Left lung (tissue), 10 donors: Measurements from ENCODE around the gene EMC1. TPM values are rescaled to one million over a fixed set of nuclear protein-coding genes. Genes with fewer than 3 reads are reported as not detected.

Experiments
- ATAC-seq: fragments of 200-7000 bp; cut with Tn5 transposase; one replicate; pipeline ENCODE4 v1.9.1; 2020; ENCODE audit warnings: moderate library complexity
- DNase-seq, 4 donors: peaks; one replicate each; pipeline ENCODE4 v3.0.0-alpha.2; 2013 to 2020
- H3K27ac ChIP-seq, 2 donors: fragments of 200-600 bp; sonication (generic) in 1 of 2; one replicate each; pipeline versions ENCODE4 v1.5.0 to v1.8.0; 2020 to 2021
- H3K27me3 ChIP-seq, 2 donors: fragments of 200-600 bp; sonication (generic) in 1 of 2; one replicate each; pipeline versions ENCODE4 v1.5.0 to v1.8.0; 2020 to 2021
- H3K36me3 ChIP-seq, 2 donors: fragments of 200-600 bp; sonication (generic) in 1 of 2; one replicate each; pipeline versions ENCODE4 v1.5.0 to v1.8.0; 2020 to 2021
- H3K4me1 ChIP-seq, 2 donors: fragments of 200-600 bp; one replicate each; pipeline ENCODE4 v1.8.0; 2021
- H3K4me3 ChIP-seq, 2 donors: fragments of 200-600 bp; sonication (generic) in 1 of 2; one replicate each; pipeline versions ENCODE4 v1.5.0 to v1.8.0; 2020 to 2021; ENCODE audit warnings: mild to moderate bottlenecking in 1 of 2
- H3K9me3 ChIP-seq, 2 donors: fragments of 200-600 bp; sonication (generic) in 1 of 2; one replicate each; pipeline versions ENCODE4 v1.5.0 to v1.8.0; 2020 to 2021
- CTCF ChIP-seq, 2 donors: fragments of 200-600 bp; sonication (generic) in 1 of 2; IDR thresholded peaks; one replicate each; pipeline versions ENCODE4 v1.5.0 to v1.8.0; 2021; ENCODE audit warnings: antibody characterized with exemption in 2 of 2
- intact Hi-C, 2 donors: fragments of 100-400 bp; cut with DNase I; formaldehyde crosslinking; loops; one replicate each; pipeline versions ENCODE4 v1.11.2 to v1.14.2; 2022
- polyA plus RNA-seq, 6 donors: library from polyadenylated mRNA; unstranded; fragments of 120-200 nt; gene quantifications; one replicate each; pipeline ENCODE4 v1.2.1, GENCODE V29; 2013; ENCODE audit not compliant: insufficient read length in 6 of 6
- total RNA-seq, 2 donors: library from RNA; stranded (reverse); fragmentation: NEBNext Ultra II Directional; extraction: Animal tissue kit (Norgen Biotek cat#: 25700); gene quantifications; one replicate each; pipeline ENCODE4 v1.2.1, GENCODE V29; 2021
- donor health status: DM: no; HTN: yes; CAD: no.
- donor health status: DM: no; HTN: no; CAD: no.

The EMC1 gene
- total and polyA plus RNA-seq, 8 donors: 43.7 to 55.5 (median 52.4) TPM

GRCh38 chr1:19198820-19199219 is 52.5 kb downstream of the EMC1 start:
- Histone ChIP-seq H3K27ac (no peak overlapping the region), H3K36me3 (peaks cover 5 to 80% of the 10 kb centered on the region in 2 donors), H3K4me3 (no peak overlapping the region), H3K9me3 (no peaks in the 10 kb centered on the region), H3K27me3 (no peaks in the 10 kb centered on the region), H3K4me1 (peaks cover 0 to 14% of the 10 kb centered on the region in 2 donors)
- DNase-seq (no peak), ATAC-seq (no peak)
- no peak for TF ChIP-seq CTCF (IDR thresholded peaks at IDR 0.05)
- intact Hi-C loops: no loop called here

DNA sequence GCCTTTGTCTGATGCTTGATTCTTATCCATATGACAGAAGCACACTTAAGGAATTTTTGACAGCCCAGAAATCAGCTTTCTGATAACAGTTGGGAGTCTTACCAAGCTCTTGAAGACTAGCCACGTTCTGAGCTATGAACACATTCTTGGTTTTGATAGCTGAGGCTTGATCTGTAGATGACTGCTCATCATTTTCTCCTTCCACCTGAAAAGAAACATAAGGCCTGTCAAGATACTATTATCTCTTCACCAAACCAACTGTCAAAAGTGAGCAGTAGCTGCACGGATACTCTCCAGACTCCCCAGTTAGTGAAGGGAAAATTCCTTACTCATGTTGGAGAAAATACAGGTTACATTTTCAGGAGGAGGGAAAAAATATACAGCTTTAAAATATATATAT is 53.5 kb downstream of the EMC1 start:
- H3K9me3 ChIP-seq: no peaks in the 10 kb centered on the region
- intact Hi-C loops: no loop called here
- no peak for TF ChIP-seq CTCF (IDR thresholded peaks at IDR 0.05)
- no peaks in the 10 kb centered on the region for H3K27me3 ChIP-seq
- no peak for DNase-seq
- ATAC-seq: no peak
- peaks cover 5 to 90% of the 10 kb centered on the region in 2 donors for H3K36me3 ChIP-seq
- no peak overlapping the region for H3K27ac ChIP-seq
- H3K4me1 ChIP-seq: peaks cover 0 to 4% of the 10 kb centered on the region in 2 donors
- H3K4me3 ChIP-seq: no peak overlapping the region

GRCh38 chr1:19196331-19196730 is 55.0 kb downstream of the EMC1 start:
- ATAC-seq (no peak), DNase-seq (no peak)
- Histone ChIP-seq H3K27ac (no peak overlapping the region), H3K4me1 (no peaks in the 10 kb centered on the region), H3K36me3 (peaks cover 5 to 98% of the 10 kb centered on the region in 2 donors), H3K27me3 (no peaks in the 10 kb centered on the region), H3K9me3 (no peaks in the 10 kb centered on the region), H3K4me3 (no peak overlapping the region)
- intact Hi-C loops: no loop called here
- no peak for TF ChIP-seq CTCF (IDR thresholded peaks at IDR 0.05)

- Histone ChIP-seq H3K4me3 (no peak overlapping the region), H3K9me3 (no peaks in the 10 kb centered on the region)
- TF ChIP-seq CTCF (IDR thresholded peaks at IDR 0.05): no peak
Observed at GRCh38 chr1:19193004-19193403, 58.3 kb downstream of the EMC1 start.

DNA sequence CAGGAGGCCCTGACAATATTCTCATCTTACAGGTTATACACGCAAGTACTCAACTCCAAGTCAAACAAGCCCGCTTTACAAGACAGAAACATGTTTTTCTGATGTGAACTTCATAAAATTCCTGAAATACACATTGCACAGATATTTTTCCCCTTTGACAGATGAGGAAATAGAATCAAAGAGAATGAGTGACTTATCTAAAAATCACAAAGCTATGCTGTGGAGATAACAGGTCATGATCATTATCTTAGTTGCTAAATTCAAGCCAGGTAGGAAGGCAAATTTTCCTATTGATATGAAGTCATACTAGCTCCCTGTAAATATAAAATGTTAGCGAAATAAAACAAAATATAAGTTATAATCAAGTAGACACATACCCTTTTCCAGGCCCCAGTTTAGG is 59.5 kb downstream of the EMC1 start:
- peaks cover 0 to 98% of the 10 kb centered on the region in 2 donors for H3K36me3 ChIP-seq
- intact Hi-C loops: no loop called here
- H3K27ac ChIP-seq: no peak overlapping the region
- ATAC-seq (no peak), DNase-seq (no peak)
- no peak for TF ChIP-seq CTCF (IDR thresholded peaks at IDR 0.05)
- H3K9me3 ChIP-seq: no peaks in the 10 kb centered on the region
- no peak overlapping the region for H3K4me3 ChIP-seq
- no peaks in the 10 kb centered on the region for H3K27me3 ChIP-seq
- H3K4me1 ChIP-seq: no peaks in the 10 kb centered on the region

More at GRCh38 chr1:19193004-19193403, 58.3 kb downstream of the EMC1 start:
- DNase-seq (no peak), ATAC-seq (no peak)
- Histone ChIP-seq H3K36me3 (peaks cover under 1 to 98% of the 10 kb centered on the region in 2 donors), H3K4me1 (no peaks in the 10 kb centered on the region), H3K27ac (no peak overlapping the region), H3K27me3 (no peaks in the 10 kb centered on the region)
- intact Hi-C loops: no loop called here
